Stimulated activated CD4-positive, alpha-beta T cell treated with anti-CD3 and anti-CD28 coated beads, Interleukin-2, amount 100 ng/mL, for 4 hours (primary cell): Measurements from ENCODE around the gene GATAD2B.
A peak's percentile ranks its signal among the peaks of the same experiment; 100 is the strongest.
"Not testable (repeated sequence)": the region's sequence is repeated elsewhere in the genome, so short reads cannot be mapped to it uniquely, and the experiment has no call there.

Experiments used
- DNase-seq: peaks from one replicate; pipeline ENCODE4 v3.0.0-alpha.2; 2020; ENCODE audit warnings: low read depth

GATAD2B gene

DNA sequence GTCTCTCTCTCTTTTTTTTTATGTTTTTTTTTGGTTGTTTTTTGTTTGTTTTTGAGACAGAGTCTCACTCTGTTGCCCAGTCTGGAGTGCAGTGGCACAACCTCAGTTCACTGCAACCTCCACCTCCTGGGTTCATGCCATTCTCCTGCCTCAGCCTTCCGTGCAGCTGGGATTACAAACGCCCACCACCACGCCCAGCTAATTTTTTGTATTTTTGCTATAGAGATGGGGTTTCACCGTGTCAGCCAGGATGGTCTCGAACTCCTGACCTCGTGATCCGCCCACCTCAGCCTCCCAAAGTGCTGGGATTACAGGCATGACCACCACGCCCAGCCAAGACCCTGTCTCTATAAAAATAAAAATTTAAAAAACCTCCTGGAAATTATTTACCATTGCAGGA lies 88.8 kb downstream of the GATAD2B start:
- not testable (repeated sequence) for DNase-seq

DNA sequence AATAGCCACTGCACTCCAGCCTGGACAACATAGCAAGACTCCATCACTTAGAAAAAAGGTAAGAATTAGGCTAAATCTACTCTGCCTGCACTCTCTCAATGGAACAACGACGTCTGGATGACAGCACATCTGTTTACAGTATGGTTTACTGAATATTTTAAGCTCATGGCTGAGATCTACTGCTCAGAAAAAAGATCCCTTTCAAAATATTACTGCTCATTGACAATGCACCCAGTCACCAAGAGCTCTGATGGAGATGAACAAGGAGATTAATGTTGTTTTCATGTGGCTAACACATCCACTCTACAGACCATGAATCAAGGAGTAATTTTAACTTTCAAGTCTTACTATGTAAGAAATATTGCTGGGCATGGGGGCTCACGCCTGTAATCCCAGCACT lies 89.6 kb downstream of the GATAD2B start:
- DNase-seq, result no peak

DNA sequence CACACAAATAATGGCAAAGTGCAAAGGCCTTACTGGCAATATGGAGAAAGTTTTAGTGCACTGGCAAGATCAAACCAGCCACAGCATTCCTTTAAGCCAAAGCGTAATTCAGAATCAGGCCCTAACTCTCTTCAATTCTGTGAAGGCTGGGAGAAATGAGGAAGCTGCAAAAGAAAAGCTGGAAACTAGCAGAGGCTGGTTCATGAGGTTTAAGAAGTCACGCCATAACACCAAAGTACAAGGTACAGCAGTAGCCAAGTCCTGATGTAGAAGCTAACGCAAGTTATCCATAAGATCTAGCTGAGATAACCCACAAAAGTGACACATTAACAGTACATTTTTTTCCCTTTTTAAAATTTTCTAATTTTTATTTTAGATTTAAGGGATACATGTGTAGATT lies 90.5 kb downstream of the GATAD2B start:
- DNase-seq, result no peak

DNA sequence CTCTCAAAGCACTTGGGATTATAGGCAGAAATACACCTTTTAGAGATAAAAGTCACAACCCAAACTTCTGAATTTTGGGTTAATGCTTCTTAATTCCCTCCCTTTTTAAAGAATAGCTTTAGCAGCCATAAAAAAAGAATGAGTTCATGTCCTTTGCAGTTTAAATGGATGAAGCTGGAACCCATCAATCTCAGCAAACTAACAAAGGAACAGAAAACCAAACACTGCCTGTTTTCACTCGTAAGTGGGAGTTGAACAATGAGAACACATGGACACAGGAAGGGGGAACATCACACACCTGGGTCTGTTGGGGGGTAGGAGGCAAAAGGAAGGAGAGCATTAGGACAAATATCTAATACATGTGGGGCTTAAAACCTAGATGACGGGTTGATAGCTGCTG lies 91.7 kb downstream of the GATAD2B start:
- DNase-seq, result no peak

DNA sequence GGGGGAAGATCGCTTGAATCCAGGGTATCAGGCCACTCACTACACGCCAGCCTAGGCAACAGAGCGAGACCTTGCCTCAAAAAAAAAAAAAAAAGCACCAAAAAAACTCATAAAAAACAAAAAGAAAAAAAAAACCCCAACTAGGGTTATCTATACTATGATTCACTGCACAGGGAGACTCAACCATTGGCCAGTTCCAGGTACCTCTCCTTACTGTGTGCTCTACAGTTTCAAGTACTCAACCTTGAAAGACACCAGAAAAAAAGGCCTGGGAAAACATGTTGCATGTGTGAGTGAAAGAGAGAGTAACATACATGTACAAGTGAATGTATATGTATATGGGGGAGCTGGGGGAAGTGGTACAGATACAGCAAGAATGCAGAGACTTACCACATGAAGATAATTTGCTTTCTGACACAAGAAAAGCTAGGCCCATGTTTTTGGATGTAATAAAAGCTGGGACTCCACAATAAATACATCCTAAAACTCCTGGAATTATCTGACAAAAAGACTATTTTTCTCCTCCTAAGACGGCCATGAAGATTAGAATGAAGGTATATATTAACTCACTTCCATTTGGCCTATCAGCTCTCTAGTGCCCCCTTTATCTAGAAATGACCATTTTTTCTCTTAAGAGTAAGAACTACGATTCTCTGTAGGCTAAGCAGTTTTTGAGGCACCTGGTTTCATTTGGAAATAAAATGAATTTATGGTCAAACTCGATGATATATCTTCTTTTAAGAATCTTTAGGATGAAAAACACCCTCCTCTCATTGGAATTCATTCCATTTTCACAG lies 95.4 kb downstream of the GATAD2B start:
- DNase-seq, result no peak

DNA sequence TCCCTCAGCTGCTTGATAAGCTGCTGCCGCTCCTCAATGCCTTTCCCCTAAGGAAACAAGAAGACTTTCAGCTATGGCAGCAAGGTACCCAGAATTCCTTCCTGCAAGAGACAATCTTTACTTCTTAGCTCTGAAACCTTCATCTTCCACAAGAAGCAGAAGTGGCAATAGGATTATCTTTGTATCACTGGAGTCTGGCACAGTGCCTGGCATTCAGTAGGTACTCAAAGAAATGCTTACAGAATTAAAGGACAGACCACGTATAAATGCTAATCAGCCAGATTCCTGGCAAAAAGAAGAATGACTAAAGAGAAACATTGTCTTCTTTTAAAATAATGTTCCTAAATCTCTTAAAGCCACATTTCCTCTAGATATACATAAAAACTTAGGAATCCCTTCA lies 103.9 kb downstream of the GATAD2B start:
- no peak for DNase-seq

DNA sequence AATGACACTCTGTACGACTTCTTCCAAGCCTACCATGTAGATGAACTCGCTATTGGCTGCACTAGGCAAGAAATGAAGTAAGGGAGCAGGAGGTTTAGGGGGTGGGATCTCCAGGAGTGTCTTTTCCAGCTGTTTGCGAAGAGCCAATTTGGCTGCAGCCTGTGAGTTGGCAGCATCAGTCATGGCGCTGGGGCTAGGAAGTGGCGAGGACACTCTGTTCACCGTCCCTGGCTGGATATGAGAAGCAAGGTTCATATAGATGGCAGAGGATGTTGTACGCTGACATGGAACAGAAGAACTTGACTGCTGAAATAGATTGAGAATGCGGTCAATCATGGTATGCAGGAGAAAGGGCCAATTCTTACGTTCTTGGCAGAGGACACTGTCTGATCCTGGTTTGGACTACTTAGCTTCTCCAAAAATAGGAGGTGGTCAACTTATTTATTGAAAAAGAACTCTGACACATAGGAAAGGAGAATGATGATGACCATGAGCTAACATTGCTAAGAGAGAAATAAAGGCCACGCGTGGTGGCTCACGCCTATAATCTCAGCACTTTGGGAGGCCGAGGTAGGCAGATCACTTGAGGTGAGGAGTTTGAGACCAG lies 106.4 kb downstream of the GATAD2B start:
- DNase-seq, result no peak

DNA sequence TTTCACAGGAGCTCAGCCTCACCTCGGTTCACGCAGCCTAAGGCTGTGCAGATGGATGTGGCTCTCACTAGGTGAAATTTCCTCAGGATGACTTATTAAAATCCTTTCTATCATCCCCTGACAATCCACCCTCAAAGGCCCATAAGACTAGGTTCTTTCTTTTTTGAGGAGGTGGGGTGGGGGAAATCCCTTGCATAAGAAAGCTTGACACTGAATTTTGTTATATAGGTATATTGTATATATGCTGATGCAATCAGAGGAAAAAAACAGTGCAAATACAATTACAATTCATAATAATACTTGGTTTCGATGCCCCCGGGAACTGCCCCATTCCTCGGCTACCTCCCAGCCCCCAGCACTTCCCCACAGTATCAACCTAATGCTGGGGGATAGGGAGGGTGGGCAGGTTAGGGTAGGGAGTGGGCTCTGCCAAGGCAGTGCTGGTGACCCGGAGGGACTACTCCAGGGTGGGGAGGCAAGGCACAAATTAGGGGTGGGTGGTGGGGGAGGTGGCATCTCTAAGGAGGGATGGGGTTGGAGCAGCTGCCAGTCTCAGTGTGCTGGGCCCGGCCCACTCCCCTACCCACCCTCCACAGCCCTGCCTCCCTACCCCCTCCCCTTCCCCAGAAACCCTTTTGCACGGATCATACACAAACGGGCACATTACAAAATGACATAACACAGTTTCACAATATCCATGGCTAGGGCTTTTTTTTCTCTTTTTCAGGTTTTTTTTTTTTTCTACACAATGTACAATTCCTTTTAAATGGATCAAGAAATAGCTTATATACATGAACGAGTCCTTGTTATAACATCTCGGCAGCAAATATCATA lies 116.7 kb downstream of the GATAD2B start:
- no peak for DNase-seq

DNA sequence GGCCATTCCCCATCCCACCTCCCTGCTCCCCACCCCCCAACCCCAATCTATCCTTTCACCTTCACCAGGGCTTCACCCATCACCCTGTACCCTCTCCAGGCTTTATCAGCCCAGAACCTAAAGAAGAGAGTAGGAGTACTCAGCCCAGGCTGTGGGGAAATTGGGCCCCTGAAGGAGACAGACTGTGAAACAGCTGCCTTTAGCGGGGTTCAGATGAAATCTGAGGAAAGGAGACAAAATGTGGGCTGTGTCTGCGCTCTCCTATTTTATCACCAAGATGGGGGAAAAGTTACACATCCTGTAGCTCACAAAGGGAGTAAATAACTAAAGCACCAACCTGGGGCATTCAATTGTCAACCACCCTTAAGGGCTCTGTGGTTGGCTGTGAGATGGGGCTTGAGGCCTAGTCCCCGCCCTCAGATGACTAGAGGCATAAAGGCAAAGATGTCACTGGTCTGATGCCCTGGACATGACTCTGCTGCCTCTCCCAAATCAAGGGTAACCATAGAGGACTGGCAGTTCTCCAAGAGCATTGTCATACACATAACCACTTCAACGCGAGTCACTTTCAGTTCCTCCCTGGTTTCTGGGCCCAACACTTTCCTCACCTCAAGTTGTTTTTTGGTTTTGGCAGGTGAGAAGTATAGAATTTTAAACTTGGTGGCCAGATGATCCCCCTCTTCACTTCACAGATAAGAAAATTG lies 117.6 kb downstream of the GATAD2B start:
- DNase-seq, result peak; percentile 19

DNA sequence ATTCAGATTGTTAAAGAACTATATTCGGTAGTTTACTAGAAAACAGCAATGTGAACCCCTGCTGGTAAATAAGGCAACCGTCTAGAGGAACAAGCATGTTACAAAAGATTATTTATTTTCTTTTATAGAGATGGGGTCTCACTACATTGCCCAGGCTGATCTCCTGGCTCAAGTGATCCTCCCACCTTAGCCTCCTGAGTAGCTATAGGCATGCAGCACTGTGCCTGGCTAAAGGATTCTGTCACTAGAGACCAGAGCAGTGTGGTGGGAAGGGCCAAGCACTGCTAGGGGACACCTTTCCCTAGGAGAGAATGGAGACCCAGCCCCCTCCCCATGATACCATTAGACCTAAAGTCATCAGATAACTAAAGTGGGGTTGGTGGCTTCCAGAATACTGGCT lies 118.7 kb downstream of the GATAD2B start:
- no peak for DNase-seq

DNA sequence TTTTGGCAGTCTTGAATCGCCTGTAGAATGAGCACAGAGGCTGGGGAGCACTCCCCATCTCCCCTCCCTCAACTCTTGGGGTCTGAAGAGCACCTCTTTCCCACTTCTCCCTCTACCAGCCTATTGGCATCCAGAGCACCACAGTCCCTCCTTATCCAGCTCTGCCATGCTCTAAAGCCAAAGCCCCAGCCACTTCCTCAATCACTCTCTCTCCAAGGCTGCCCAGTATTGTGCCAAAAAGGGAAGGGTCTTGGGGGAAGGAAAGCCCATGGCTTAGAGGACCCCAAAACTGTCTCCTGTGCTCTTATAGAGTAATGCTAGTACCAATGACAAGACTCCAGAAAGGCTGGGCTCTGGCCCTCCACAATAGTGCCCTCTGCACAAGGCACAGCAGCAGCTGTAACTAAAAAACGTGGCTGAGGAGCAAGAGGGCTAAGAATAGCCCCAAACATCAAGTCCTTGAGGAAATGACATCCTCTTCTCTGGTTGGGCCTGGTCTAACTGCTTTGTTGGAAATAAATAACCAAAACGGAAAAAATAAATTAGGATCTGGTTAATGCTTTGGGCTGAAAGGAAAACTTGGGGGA lies 119.2 kb downstream of the GATAD2B start:
- DNase-seq, result no peak

DNA sequence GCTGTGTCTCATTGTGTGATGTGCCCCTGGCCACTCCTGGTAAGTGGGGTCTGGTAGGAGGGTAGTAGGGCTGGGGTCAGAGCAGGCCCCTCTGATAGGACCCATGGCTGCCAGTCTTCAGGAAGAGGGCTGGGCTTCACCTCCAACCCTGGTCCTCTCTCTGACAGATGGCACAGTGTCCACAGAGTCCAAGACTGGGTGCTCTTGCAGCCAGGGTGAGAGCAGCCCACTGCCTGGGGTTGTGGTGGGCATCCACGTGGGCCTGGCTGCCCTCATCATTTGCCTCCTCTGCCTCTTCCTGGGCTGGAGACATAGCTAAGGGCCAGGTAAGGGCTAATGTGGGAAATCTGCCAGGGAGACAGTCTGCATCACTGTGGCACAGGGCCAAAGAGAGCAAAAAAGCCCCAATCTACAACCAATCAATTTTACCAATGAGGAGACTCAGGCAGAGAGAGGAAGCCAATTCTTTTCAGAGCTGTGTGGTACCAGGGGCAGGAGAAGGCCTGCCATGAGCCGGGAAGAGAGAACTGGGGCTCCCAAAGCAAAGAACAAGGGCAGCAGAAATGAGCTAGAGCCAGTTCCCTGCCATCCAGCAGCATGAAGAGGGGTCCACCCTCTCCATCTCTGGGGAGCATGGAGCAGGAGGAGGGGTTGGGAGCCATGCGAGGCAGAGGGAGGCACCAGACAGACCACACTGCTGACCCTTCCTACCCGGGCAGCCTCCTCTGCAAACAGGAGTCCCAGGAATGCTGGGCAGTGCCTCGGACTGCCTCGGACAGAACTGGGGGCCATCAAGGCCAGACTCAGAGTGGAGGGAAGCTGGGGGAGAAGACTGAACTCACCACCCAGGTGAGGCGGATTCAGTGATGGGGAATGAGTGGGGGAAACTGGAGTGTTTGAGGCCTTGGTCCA lies 120.7 kb downstream of the GATAD2B start:
- no peak for DNase-seq

DNA sequence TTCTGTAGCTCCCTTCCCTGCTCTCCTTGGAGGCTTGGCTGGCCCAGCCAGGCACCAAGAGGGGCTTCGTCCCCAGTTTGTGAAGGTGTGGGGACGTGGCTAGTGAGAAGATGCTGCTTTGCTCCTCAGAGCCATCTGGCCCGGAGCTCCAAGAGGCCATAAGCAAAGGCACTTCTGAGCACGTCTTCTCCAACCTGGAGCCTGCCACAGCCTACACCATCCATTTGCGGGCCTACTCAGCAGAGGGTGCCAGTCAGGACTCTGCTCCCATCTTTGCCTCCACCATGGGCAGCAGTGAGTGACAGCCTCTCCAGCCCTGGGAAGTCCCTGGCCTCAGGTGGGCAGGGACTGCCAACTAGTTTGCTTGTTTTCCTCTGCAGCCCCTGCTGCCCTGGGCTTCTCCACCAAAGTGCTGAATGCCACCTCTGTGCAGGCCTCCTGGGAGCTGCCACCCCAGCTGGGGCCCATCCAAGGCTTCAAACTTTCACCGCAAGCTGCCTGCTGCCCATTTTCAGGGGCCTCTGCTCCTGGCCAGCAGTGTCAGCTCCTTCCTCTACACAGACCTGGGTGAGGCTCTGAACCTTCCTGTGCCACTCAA lies 121.6 kb downstream of the GATAD2B start:
- DNase-seq, result no peak

DNA sequence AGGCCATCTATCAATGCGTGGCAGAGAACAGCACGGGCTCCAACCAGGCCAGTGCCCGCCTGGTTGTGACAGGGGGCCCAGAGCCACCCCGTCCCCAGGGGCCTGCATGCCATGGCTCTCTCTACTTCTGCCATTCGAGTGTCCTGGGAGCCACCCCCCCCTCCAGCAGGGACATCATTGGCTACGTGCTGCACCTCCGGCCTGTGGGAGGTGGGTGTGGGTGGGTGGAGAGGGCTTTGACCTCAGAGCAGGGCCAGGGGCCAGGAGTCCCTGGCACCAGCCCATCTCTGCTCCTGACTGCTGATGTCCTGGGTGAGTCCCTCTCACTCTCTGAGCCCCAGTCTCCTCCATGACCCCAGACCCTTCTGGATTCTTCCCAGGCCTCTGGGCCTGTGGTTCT lies 122.3 kb downstream of the GATAD2B start:
- no peak for DNase-seq

DNA sequence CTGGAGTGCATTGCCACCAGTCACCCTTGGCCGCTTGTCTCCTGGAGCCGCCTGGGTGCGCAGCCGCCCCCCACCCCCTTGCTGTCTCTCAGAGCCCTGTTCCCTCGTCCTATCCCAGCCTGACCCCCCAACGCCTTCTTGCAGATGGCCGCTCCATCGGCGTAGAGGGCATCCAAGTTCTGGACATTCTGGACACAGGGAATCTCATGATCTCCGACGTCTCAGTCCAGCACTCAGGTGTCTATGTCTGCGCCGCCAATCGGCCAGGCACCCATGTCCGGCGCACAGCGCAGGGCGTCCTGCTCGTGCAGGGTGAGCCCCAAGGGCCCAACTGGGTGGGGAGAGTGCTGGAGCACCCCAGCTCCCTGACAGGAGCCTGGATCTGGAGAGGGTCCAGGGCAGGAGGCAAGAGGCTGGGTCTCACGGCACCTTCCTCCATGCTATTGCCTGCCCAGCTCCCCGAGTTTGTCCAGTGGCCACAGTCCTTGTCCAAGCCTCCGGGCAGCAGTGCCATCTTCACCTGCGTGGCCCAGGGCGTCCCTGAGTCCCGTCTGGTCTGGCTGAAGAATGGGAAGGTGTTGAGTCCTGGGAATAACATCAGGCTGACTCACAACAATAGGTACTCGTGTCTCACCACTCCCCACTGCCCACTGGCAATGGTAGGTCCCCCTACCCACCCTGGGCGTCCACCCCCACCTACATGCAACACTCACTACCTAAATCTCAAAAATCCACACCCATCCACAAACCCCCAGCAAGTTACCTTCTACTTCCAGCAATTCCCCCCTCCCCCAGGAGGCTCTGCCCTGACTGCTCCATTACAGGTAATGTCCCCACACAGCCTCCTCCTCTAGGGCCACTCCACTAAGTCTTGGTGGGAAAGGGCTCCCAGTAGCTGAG lies 123.0 kb downstream of the GATAD2B start:
- no peak for DNase-seq

DNA sequence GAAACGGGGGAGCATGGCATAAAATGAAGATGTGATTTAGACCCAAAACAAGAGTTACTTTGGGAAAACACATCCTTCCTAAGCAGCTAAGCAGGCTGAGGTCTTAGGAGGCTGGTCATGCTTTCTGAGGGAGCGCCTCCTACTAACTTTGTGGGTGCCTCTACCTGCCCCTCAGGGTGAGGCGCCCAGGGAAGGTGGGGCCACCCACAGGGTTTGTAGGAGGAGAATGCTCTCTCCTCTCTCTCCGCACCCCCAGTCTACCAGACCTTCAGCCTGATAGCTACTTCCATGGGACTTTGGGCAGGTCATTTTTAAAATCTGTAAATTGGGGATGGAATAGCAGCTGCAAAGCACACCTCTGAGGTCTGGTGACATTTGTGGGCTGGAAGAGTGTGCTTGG lies 123.8 kb downstream of the GATAD2B start:
- DNase-seq, result no peak

DNA sequence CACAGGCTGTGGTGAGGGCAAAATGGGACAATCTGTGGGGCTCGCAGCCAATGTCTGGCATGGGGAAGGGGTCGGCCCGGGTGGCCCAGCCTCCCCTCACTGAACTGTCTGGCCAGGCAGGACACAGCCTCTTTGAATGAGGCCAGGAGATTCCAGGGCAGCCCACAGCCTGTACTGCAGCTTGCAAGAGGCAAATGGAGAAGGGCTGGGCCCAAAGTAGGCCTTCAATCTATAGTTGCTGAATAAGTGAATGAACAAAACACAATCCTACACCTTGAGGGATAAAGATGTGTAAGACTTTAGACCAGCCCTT lies 124.3 kb downstream of the GATAD2B start:
- no peak for DNase-seq

DNA sequence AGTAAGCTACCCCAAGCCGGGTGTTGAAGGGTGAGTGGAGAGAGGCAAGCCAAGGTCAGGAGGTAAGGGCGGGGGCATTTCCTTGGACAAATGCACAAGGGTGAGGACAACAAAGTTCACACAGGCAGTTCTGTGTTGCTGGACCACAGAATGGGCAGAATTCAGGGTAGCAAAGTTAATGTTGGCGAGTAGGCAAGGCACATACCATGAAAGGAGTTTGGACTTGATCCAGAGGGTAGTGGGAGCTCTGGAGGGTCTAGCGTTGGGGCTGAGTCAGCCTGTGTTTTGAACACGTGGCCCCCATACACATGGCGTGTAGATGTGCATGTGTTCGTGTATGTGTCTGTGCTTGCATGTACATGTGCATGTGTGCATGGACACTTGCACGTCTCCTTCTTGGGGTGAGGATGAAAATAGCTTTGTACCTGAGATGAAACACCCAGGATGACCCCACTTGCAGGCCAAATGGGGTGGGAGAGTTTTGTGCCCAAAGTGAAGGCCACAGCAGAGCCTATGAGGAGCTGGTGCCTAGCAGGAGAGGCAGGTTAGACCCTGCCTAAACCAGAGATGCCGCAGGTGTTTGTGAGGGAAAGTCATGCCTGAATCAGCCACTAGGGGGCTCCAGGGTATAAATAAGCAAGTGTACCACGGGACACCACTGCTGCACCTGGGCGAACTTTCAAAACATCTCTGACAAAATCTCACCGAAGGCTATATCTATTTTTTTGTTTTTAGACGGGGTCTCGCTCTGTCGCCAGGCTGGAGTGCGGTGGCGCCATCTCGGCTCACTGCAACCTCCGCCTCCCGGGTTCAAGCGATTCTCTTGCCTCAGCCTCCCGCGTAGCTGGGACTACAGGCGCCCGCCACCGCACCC lies 125.7 kb downstream of the GATAD2B start:
- peak; percentile 75 for DNase-seq
